Stimulated activated CD8-positive, alpha-beta memory T cell treated with anti-CD3 and anti-CD28 coated beads, Interleukin-12 subunit alpha, Interleukin-12 subunit beta, amount 100 ng/mL, for 24 hours (primary cell): ENCODE measurements around the gene MYRFL.
A peak's percentile ranks its signal among the peaks of the same experiment; 100 is the strongest.

Experiments used
- DNase-seq: peaks from one replicate; pipeline ENCODE4 v3.0.0-alpha.2; 2020; ENCODE audit errors: extremely low read depth

The MYRFL gene

GRCh38 chr12:69896653-69897381, 71.8 kb downstream of the MYRFL start:
- DNase-seq, result no peak

- DNase-seq, result no peak
These were observed 72.7 kb downstream of the MYRFL start for GRCh38 chr12:69897744-69898143.

GRCh38 chr12:69898236-69898635, 73.2 kb downstream of the MYRFL start:
- DNase-seq, result no peak

GRCh38 chr12:69900720-69901131, 75.7 kb downstream of the MYRFL start:
- peak; percentile 31 for DNase-seq

GRCh38 chr12:69901221-69901905, 76.3 kb downstream of the MYRFL start:
- no peak for DNase-seq

- no peak for DNase-seq
These were observed 78.5 kb downstream of the MYRFL start for GRCh38 chr12:69903548-69903947.

- no peak for DNase-seq
These were observed 79.8 kb downstream of the MYRFL start for GRCh38 chr12:69904777-69905176.

GRCh38 chr12:69905801-69906200, 80.8 kb downstream of the MYRFL start:
- no peak for DNase-seq

- DNase-seq, result no peak
These were observed 81.6 kb downstream of the MYRFL start for GRCh38 chr12:69906411-69907216.

GRCh38 chr12:69908203-69908602, 83.2 kb downstream of the MYRFL start:
- no peak for DNase-seq

- DNase-seq, result no peak
These were observed 85.7 kb downstream of the MYRFL start for GRCh38 chr12:69910694-69911093.

- DNase-seq, result no peak
These were observed 88.5 kb downstream of the MYRFL start for GRCh38 chr12:69913526-69913925.

GRCh38 chr12:69915964-69916363, 90.9 kb downstream of the MYRFL start:
- no peak for DNase-seq

GRCh38 chr12:69916544-69917235, 91.7 kb downstream of the MYRFL start:
- no peak for DNase-seq

- no peak for DNase-seq
These were observed 93.3 kb downstream of the MYRFL start for GRCh38 chr12:69918287-69918686.

GRCh38 chr12:69919495-69919894, 94.5 kb downstream of the MYRFL start:
- no peak for DNase-seq

- no peak for DNase-seq
These were observed 96.8 kb downstream of the MYRFL start for GRCh38 chr12:69921831-69922230.

GRCh38 chr12:69922999-69923398, 98.0 kb downstream of the MYRFL start:
- no peak for DNase-seq

- DNase-seq, result no peak
These were observed 100.3 kb downstream of the MYRFL start for GRCh38 chr12:69925291-69925690.

GRCh38 chr12:69927164-69927563, 102.1 kb downstream of the MYRFL start:
- no peak for DNase-seq

GRCh38 chr12:69929125-69929524, 104.1 kb downstream of the MYRFL start:
- no peak for DNase-seq

GRCh38 chr12:69929531-69929930, 104.5 kb downstream of the MYRFL start:
- DNase-seq, result no peak
